Medulla oblongata (tissue), 1 donor: Measurements from ENCODE around the gene IFNA1.
"Not testable (repeated sequence)": the region's sequence is repeated elsewhere in the genome, so short reads cannot be mapped to it uniquely, and the experiment has no call there.

ENCODE experiments used
- DNase-seq: peaks from one replicate; pipeline ENCODE4 v3.0.0-alpha.2; 2015; ENCODE audit errors: extremely low spot score

IFNA1 gene

GRCh38 chr9:21440139-21440538 is at the start of gene IFNA1:
Gene IFNA1, plus strand, starts transcription at chr9:21440439. Its CDS starts 69 bp downstream, at chr9:21440508.
- DNase-seq, result no peak

GRCh38 chr9:21392270-21392669 is 48.0 kb upstream of the IFNA1 start:
- no peak for DNase-seq

GRCh38 chr9:21395778-21396717 is 44.2 kb upstream of the IFNA1 start:
- DNase-seq, result peak; percentile 69

GRCh38 chr9:21398955-21399489 is 41.2 kb upstream of the IFNA1 start:
- no peak for DNase-seq

GRCh38 chr9:21399956-21400355 is 40.3 kb upstream of the IFNA1 start:
- DNase-seq, result no peak

- DNase-seq, result peak; percentile 13
These were observed 37.6 kb upstream of the IFNA1 start for GRCh38 chr9:21402386-21403251.

GRCh38 chr9:21404146-21404545 is 36.1 kb upstream of the IFNA1 start:
- no peak for DNase-seq

GRCh38 chr9:21408817-21409216 is 31.4 kb upstream of the IFNA1 start, which contains the start of gene IFNA8:
Gene IFNA8, plus strand, starts transcription at chr9:21409117. Its CDS starts 60 bp downstream, at chr9:21409177.
- no peak for DNase-seq

- DNase-seq, result no peak
These were observed 28.1 kb upstream of the IFNA1 start for GRCh38 chr9:21412107-21412506.

GRCh38 chr9:21413151-21413550 is 27.1 kb upstream of the IFNA1 start:
- no peak for DNase-seq

GRCh38 chr9:21413624-21414023 is 26.6 kb upstream of the IFNA1 start:
- DNase-seq, result peak; percentile 15

- no peak for DNase-seq
These were observed 25.9 kb upstream of the IFNA1 start for GRCh38 chr9:21414220-21414940.

GRCh38 chr9:21415493-21416267 is 24.6 kb upstream of the IFNA1 start:
- DNase-seq, result no peak

GRCh38 chr9:21428235-21428634 is 12.0 kb upstream of the IFNA1 start:
- DNase-seq, result no peak

GRCh38 chr9:21429191-21429590 is 11.0 kb upstream of the IFNA1 start:
- DNase-seq, result no peak

- DNase-seq, result peak; percentile 34
These were observed 7.4 kb upstream of the IFNA1 start for GRCh38 chr9:21432672-21433425.

- DNase-seq, result peak; percentile 83
These were observed 5.8 kb upstream of the IFNA1 start for GRCh38 chr9:21434202-21435014.

- not testable (repeated sequence) for DNase-seq
These were observed 5.2 kb upstream of the IFNA1 start for GRCh38 chr9:21435015-21435383.
